Measurements from ENCODE around the gene CNPY1.

DNA sequence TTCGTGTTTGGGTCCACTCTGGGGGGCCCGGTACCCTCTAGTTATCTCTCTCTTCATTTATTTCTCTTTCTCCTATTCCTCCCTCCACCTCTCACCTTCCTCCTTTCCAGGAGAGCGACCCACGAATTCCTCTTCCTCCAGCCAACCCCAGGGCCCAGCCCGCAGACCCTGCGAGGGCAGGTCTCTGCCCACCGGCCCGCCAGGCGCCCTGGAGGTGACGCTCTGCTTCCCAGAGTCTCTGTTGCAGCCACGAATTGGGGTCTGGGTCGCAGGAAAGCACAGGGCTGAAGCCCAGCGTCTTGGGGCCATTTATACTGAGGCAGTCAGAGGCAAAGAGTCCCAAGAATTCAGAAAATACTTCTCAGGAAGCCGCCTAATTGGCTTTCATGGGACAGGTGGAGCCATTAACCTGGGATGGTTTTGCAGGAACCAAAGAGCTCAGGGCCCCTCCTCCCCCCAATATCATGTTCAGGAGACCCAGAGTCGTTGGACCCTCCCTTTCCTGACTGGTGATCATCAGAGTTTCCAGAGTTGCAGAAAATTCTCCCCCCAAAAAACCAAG lies 91.1 kb downstream of the CNPY1 start:
- TF ChIP-seq, protein P1, sequence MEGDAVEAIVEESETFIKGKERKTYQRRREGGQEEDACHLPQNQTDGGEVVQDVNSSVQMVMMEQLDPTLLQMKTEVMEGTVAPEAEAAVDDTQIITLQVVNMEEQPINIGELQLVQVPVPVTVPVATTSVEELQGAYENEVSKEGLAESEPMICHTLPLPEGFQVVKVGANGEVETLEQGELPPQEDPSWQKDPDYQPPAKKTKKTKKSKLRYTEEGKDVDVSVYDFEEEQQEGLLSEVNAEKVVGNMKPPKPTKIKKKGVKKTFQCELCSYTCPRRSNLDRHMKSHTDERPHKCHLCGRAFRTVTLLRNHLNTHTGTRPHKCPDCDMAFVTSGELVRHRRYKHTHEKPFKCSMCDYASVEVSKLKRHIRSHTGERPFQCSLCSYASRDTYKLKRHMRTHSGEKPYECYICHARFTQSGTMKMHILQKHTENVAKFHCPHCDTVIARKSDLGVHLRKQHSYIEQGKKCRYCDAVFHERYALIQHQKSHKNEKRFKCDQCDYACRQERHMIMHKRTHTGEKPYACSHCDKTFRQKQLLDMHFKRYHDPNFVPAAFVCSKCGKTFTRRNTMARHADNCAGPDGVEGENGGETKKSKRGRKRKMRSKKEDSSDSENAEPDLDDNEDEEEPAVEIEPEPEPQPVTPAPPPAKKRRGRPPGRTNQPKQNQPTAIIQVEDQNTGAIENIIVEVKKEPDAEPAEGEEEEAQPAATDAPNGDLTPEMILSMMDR (conservative IDR thresholded peaks at IDR 0.05) = no peak
- no peak for TF ChIP-seq EZH2 (IDR thresholded peaks at IDR 0.05; ENCODE audit: low read depth)
